ENCODE results near the gene PTP4A2.

- TF ChIP-seq, protein P1, sequence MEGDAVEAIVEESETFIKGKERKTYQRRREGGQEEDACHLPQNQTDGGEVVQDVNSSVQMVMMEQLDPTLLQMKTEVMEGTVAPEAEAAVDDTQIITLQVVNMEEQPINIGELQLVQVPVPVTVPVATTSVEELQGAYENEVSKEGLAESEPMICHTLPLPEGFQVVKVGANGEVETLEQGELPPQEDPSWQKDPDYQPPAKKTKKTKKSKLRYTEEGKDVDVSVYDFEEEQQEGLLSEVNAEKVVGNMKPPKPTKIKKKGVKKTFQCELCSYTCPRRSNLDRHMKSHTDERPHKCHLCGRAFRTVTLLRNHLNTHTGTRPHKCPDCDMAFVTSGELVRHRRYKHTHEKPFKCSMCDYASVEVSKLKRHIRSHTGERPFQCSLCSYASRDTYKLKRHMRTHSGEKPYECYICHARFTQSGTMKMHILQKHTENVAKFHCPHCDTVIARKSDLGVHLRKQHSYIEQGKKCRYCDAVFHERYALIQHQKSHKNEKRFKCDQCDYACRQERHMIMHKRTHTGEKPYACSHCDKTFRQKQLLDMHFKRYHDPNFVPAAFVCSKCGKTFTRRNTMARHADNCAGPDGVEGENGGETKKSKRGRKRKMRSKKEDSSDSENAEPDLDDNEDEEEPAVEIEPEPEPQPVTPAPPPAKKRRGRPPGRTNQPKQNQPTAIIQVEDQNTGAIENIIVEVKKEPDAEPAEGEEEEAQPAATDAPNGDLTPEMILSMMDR (IDR thresholded peaks at IDR 0.05) = no peak
- TF ChIP-seq POLR2A (IDR thresholded peaks at IDR 0.05; ENCODE audit: low read depth) = no peak
- no peak for TF ChIP-seq POLR2AphosphoS5 (IDR thresholded peaks at IDR 0.05)
- TF ChIP-seq EP300 (IDR thresholded peaks at IDR 0.05) = no peak
Observed at GRCh38 chr1:31870086-31870736, 68.0 kb downstream of the PTP4A2 start.
